ENCODE results near the gene CFAP46.

The CFAP46 gene

DNA sequence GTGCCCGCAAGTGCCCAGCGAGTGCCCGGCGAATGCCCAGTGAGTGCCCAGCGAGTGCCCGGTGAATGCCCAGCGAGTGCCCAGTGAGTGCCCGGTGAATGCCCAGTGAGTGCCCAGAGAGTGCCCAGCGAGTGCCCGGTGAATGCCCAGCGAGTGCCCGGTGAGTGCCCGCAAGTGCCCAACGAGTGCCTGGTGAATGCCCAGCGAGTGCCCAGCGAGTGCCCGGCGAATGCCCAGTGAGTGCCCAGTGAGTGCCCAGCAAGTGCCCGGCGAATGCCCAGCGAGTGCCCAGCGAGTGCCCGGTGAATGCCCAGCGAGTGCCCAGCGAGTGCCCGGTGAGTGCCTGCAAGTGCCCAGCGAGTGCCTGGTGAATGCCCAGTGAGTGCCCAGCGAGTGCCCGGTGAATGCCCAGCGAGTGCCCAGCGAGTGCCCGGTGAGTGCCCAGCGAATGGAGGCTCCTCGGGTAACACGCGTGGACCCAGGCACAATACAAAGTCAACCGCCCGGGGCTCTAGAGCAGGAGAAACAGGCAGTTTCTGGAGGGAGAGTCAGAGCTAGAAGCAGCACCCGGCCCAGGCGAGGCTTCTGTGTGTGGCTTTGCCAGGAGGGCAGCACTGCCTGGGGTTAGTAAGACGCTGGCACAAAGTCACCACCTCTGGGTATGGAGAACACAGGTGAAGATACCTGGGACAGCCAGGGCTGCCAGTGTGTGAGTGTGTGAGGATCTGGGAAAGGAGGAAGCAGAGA is 38.2 kb upstream of the CFAP46 start:
- FAIRE-seq (no peak), DNase-seq (ENCODE audit: extremely low spot score, insufficient read length, low read depth) (no peak)

DNA sequence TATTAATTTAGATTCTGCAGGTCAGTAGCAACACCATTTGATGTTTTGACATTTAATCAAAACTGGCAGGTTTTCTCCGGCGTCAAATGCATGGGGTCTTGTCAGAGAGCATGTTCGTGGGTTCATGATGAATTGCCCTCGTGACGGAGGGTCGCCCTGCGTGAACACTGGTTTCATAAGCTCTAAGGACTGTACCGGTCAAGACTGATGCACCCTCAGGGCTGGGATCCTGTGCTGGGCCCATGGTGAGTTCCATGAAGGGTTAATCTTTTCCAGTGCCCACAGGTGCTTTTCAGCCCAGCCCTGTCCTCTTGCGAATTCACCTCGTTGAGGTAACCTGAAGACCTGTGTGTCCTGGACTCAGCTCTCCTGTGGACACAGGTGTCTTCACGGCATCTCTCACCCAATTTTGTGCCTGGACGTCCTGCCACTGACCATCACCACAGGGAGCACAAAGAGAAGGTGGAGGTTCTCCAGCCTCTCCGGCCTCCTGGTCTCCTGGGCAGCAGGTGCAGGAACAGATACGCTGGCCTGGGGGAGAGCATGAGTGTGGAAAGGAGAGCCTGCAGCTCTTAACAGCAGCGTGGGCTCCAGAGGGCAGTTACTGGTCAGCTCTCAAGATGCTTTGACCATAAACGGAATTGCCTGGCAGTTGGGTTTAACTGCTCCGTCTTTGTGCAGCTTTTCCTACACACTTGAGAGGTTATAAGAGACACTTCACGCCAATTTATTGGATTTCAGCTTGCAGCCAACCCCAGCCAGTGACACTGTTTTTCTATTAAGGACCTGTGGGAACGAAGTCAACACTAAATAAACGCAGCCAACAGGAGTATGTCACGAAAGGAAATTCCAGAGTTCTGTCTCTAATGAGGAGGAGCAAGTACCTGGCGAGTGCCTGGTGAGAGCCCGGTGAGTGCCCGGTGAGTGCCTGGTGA is 37.4 kb upstream of the CFAP46 start:
- DNase-seq (ENCODE audit: extremely low spot score, insufficient read length, low read depth) = no peak
- no peak for FAIRE-seq

DNA sequence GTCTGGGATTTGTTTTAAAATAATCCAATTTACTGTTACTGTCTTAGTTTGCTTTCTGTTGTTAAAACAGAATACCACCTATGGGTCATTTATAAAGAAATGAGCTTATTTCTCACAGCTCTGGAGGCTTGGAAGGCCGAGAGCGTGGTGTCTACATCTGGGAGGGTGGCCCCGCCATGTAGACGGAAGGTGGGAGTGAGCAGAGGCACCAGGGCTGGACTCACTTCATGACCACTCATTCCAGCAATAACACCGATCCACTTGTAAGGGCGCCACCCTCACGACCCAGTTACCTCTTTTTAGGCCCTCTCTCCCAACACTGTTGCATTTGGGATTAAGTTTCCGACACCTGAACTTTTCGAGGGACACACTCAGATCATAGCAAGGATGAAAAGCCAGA is 36.2 kb upstream of the CFAP46 start:
- FAIRE-seq (no peak), DNase-seq (ENCODE audit: extremely low spot score, insufficient read length, low read depth) (no peak)

DNA sequence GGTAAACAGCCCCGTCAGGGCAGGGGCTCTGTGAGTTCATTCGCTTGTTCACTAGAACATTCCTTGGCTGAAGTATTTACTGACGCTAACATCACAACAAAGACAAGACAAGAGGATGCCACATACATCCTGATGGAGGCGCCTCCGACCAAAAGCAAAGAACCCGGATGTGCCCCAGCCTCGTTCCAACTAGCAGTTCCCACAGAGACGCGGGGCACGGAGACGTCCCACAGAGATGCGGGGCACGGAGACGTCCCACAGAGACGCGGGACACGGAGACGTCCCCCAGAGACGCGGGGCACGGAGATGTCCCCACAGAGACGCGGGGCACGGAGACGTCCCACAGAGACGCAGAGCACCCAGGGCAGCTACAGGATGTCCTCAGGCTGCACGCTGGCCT is 35.4 kb upstream of the CFAP46 start:
- FAIRE-seq (no peak), DNase-seq (ENCODE audit: extremely low spot score, insufficient read length, low read depth) (no peak)

DNA sequence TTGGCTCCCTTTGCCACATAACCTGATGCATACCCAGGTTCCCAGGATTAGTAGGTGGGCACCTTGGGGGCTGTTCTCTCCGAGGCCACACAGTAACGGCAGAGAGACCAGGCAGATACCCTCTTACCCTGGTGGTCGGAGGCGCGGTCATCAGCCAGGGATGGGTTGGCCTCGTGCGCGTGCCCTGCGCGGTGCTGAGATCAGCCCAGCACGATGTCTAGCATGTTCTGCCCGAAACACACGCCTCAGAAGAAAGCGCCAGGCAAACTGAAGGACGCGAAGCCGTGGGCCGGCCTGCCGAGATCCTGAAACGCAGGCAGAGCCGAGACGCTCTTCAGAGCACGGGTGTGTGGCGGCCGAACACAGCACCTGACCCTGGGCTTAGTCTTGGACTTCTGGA is 34.7 kb upstream of the CFAP46 start:
- no peak for FAIRE-seq
- DNase-seq (ENCODE audit: extremely low spot score, insufficient read length, low read depth) = no peak

DNA sequence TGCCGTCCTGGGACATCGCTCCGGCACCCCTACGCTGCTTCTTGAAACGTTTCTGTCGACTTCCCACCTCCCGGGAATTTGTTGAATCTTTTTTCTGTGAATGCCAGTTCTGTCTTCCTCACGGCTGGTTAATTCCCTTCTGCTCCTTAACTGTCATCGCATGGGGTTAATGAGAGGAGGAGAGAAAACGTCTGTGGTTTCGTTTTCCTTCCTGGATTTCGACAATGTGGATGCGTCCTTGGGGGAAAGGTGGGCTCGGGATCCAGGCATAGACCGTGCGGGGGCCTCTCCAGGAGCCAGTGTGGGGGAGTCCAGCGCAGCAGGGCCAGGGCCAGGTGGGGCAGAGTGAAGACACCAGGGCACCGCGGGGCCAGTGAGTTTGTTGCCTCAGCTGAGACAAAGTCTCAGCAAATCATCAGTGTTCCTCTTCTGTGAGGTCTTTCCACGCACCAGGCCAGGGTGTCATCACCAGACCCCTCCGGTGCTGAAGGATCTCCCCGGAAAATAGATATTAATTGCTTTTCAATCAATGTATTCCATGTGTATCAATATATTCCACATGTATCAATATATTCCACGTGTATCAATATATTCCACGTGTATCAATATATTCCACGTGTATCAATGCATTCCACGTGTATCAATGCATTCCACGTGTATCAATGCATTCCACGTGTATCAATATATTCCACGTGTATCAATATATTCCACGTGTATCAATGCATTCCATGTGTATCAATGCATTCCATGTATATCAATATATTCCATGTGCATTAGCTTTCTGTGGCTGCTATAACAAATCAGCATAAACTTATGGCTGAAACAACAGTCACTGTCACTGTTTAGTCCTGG is 33.7 kb upstream of the CFAP46 start:
- FAIRE-seq = no peak
- no peak for DNase-seq (ENCODE audit: extremely low spot score, insufficient read length, low read depth)

DNA sequence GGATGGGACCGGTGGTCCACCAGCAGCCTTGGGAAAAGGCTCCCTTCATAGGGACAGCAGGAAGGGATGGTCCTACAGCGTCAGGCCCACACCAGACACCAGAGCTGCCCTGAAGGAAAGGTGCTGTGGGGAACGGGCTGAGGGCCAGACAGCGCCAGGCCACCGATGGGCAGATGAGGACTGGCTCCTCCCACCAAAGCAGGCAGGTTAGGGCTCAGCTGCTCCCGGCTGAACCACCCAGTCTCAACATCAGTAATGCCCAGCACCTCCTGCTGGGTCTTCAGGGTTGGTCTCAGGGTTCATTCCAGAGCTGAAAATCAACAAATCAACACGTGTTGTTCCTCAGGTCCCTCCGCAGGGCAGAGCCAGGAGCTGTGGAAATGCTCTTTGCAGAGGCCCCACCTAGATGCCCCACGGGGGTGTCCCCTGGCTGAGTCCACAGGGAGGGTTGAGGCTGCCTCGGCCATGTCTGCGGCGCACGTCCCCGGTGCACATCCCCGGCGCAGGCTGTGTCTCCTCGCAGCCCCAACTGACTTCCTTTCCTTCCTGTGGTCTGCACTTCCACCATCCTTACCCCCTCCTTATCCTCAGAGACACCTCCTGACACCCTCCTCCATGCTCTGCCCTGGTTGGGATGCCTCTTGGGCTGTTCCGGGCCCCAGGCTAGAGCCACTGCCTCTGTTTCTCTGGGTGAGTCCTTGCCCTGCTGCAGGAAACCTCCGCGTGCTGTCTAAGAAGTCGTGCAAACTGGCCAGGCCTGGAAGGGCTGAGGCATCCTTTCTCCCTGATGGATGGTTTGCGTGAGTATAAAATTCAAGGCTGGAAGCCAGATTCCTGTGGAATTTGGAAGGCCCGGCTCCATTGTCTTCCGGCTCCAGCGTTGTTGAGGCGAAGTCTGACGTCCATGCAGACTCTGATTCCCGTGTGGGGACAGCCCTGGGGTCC is 32.8 kb upstream of the CFAP46 start:
- DNase-seq (ENCODE audit: extremely low spot score, insufficient read length, low read depth) (no peak), FAIRE-seq (no peak)

DNA sequence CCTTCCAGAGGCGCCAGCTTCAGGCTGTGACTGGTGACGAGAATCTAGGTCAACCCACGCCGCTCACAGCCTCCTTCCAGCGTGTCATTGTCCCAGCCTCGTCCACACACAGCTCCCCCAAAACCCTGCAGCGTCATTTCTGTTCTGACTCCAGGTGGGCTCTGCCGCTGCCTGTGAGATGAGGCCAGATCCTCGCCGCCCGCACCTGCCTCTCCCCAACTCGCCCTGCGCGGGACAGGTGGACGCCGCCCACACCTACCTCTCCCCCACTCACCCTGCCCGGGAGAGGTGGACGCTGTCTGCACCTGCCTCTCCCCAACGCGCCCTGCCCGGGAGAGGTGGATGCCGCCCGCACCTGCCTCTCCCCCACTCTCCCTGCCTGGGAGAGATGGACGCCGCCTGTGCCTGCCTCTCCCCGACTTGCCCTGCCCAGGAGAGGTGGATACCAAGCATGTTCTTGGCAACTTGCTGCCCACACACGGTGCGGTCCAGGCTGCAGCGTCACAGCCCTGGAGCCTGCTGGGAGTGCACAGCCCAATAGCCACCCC is 32.0 kb upstream of the CFAP46 start:
- FAIRE-seq = no peak
- DNase-seq (ENCODE audit: extremely low spot score, insufficient read length, low read depth) = no peak

DNA sequence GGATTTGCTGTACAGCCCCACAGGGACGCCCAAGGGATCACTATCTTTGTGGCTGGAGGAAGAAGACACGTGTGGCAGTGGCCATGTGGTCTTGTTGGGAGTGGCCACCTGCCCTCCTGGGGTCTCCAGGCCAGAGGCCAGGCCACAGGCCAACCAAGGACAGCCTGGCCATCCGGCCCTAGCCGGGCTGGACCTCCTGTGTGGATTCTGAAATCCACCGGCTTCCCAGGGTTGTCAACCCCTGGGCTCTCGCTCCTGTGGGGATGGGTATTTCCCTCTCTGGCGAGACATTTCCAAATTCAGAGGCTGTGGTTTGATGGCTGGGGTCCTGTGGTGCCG is 31.5 kb upstream of the CFAP46 start:
- FAIRE-seq = no peak

DNA sequence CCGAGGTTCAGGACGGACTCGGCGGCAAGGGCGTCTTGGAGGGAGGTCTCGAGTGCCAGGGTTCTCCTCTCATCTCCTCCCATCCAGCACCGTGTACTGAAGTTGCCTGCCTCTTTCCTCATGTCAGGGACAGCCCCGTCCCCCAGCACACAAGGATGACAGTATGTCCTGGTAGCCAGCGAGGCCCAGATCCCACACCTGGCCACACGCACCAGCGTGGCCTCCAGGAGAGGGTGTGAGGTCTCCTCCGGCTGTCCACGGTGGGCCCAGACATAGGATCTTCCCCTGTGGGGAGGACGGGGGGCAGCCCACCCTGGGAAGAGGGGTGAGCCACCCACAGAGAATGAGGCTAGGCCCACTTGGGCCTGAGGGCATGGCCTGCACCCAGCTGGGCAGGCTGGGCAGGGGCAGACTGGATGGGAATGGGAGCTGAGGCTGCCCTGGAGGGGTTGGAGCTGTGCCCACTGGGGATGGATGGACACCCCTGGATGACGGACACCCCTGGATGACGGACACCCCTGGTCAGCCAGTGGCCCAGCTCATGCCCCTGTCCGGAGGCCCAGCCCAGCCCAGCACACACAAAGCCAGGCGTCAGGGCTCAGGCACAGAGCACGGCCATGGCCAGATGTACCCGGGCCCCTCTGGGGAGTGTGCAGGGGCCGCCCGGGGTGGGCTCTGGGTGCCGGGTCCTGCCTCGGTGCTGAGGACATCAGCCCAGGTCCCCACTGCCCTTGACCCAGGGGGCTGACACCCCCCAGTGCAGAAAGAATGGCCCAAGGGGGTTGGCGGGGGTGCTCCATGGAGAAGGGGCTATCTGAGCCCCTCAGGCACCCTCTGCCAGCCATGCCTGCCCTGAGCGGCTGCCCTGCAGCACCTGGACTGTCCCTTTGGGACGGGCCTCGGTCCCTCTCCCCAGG is 30.9 kb upstream of the CFAP46 start:
- FAIRE-seq (no peak), DNase-seq (ENCODE audit: extremely low spot score, insufficient read length, low read depth) (no peak)

More for the DNA sequence above, 31.5 kb upstream of the CFAP46 start:
- no peak for DNase-seq (ENCODE audit: extremely low spot score, insufficient read length, low read depth)

DNA sequence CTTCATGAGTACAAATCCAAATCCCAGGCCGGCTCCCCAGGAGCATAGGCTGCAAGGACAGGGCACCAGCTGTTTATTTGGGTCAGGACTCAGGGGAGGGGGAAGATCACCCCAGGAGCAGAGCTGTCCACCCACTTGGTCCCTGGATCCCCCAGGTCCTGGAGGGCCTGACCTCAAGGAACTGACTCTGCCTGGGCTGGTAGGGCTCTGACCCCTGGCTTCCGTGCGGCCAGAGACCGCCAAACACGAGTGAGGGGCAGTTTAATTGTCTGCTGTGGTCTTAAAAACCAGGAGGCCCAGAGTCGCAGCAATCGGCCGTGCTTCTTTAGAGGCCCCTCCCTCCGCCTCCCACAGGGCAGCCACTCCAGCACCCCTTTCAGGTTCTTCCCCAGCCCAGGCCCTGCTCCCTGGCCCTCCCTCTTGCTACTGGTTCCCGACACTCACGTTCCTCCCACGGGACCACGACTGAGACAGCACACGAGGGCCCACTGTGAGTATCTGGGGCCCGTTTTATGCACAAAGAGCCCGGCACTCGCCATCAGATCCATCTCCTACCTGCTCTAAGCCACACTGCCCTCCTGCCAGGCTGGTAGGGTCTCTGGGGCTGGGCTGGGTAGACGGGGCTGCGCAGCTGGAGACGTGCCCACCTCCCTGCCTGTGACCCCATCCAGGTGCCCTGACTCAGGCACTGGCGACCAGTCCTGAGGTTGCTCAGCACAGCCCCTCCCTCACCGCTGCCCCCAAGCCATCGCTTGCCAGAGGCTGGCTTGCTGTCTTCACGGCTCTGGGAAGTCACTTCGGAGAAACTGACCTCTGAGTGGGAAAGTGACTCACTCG is 30.0 kb upstream of the CFAP46 start:
- FAIRE-seq (no peak), DNase-seq (ENCODE audit: extremely low spot score, insufficient read length, low read depth) (no peak)

DNA sequence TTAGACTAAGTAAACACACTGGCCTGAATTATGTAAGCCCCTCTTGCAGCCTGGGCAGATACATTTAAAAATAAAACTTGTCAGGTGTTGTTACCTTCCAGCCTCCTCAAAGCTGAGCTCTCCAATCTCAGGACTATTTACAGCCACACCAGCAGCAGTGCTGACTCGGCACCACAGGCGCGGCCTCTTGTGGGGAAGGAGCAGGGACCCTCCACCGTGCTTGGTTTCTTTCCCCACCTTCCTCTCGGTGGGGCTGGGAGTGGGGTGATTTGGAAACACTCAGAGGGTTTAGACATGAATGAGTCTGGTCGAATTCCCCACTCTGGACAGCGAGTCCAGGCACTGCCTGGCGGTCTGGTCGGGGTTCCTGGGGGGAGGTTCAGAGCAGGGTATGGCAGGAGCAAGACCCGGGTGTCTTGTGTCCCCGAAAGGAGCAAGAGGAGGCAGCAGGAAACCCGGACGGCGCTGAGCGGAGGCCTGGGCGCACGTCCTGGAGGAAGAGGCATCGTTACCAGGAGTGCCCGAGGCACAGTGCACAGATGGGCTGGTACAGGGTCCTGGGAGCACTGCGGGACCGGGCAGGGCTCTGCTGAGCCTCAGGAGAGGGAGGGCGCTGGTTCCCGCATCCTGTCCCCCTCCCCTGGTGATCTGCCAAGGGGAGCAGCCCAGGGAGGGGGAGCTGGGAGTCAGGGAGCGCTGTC is 29.2 kb upstream of the CFAP46 start:
- FAIRE-seq (no peak), DNase-seq (ENCODE audit: extremely low spot score, insufficient read length, low read depth) (no peak)

DNA sequence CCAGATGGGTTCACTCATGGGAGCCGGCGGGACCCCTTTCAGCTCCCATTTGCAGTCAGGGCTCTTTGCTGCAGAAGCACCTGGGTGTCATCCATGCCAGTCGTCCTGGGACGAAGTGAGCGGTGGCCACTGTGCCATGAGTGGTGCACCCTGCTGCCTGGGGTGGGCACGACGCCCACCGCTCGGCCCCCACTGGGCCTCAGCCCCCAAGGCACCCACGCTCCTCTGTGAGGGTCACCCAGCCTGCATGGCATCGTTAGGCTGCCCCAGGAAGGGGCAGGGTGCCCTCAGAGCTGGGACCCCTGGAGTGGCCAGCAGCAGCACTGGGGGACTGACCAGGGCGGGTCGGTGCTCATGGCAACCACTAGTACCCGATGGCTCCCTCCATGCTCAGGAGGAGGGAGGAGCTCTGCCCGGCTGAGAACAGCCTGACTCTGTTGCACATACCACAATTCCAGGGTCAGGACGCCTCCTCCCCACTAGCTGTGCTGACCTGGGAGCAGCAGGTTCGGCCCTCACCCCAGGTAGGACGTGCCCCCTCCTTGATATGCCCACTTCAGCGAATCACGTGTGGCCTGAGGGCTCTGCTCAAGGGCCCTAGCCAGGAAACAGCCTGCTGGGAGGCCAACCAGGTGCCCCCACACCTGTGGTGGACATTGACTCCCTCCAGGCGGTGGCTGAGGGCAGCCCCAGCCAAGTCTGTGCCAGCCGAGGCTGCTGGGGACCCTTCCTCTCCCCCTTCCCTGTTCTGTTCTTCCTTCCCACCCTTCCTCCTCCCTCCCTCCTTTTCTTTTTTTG is 28.5 kb upstream of the CFAP46 start:
- FAIRE-seq (no peak), DNase-seq (ENCODE audit: extremely low spot score, insufficient read length, low read depth) (no peak)

DNA sequence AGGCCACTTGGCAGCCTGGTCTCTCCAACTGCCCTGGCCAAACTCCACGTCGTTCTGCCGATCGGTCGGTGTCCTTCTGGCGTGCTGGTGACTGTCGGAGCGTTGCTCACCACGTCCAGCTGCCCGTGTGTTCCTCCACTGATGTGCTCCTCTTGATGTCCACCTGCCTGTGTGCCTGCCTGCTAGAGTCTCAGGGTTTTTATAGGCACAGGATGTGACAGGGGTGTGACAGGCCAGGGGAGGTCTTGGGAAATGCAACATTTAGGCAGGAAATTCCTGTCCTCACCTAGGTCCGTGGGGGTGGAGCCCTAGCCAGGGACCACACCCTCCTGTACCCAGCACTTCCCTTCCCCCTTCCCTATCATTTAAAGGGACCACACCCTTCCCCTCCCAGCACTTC is 25.2 kb upstream of the CFAP46 start:
- DNase-seq (ENCODE audit: extremely low spot score, insufficient read length, low read depth) (no peak), FAIRE-seq (no peak)

DNA sequence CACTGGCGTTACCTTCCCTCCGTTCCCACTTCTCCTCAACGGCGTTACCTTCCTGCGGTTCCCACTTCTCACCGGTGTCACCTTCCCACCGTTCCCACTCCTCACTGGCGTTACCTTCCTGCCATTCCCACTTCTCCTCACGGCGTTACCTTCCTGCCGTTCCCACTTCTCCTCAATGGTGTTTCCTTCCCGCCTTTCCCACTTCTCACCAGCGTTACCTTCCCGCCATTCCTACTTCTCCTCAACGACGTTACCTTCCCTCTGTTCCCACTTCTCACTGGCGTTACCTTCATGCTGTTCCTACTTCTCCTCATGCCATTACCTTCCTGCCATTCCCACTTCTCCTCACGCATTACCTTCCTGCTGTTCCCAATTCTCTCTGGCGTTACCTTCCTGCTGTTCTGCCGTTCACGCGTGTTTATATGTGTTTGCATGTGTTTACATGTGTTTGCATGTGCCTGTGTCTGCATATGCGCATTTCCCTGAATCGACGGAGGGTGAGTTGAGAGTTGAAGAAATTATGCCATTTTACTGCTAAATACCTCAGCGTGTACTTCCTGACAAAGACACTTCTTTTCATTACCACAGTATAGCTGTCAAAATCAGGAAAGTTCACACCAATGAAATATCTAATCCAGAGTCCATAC is 23.2 kb upstream of the CFAP46 start:
- no peak for FAIRE-seq
- DNase-seq (ENCODE audit: extremely low spot score, insufficient read length, low read depth) = no peak

Data from GM18507 (cell line).